ENCODE results near the gene TMEM183A.
"Not testable (repeated sequence)": the region's sequence is repeated elsewhere in the genome, so short reads cannot be mapped to it uniquely, and the experiment has no call there.

The TMEM183A gene

GRCh38 chr1:202974856-202975255, 32.3 kb upstream of the TMEM183A start:
- peaks cover 47% of the 10 kb centered on the region for H3K27me3 Mint-ChIP-seq (ENCODE audit: low read depth)
- no peak overlapping the region for H3K4me3 Mint-ChIP-seq
- DNase-seq (ENCODE audit: low spot score): no peak

GRCh38 chr1:202976633-202977032, 30.5 kb upstream of the TMEM183A start:
- DNase-seq (ENCODE audit: low spot score): no peak
- H3K27ac Mint-ChIP-seq: no peak overlapping the region
- H3K4me1 Mint-ChIP-seq (ENCODE audit: low read depth): no peaks in the 10 kb centered on the region
- H3K36me3 Mint-ChIP-seq (ENCODE audit: low read depth): no peaks in the 10 kb centered on the region
- H3K9me3 Mint-ChIP-seq: no peaks in the 10 kb centered on the region
- no peak overlapping the region for H3K4me3 Mint-ChIP-seq
- H3K27me3 Mint-ChIP-seq (ENCODE audit: low read depth): peaks cover 51% of the 10 kb centered on the region

More at GRCh38 chr1:202974856-202975255, 32.3 kb upstream of the TMEM183A start:
- no peaks in the 10 kb centered on the region for H3K9me3 Mint-ChIP-seq
- no peaks in the 10 kb centered on the region for H3K36me3 Mint-ChIP-seq (ENCODE audit: low read depth)
- H3K4me1 Mint-ChIP-seq (ENCODE audit: low read depth): no peaks in the 10 kb centered on the region
- H3K27ac Mint-ChIP-seq: no peak overlapping the region

GRCh38 chr1:202979459-202979858, 27.7 kb upstream of the TMEM183A start:
- Mint-ChIP-seq H3K27ac (no peak overlapping the region), H3K4me3 (no peak overlapping the region), H3K4me1 (ENCODE audit: low read depth) (no peaks in the 10 kb centered on the region), H3K27me3 (ENCODE audit: low read depth) (peaks cover 39% of the 10 kb centered on the region), H3K36me3 (ENCODE audit: low read depth) (no peaks in the 10 kb centered on the region), H3K9me3 (no peaks in the 10 kb centered on the region)
- DNase-seq (ENCODE audit: low spot score): no peak

- Mint-ChIP-seq H3K4me1 (ENCODE audit: low read depth) (no peaks in the 10 kb centered on the region), H3K36me3 (ENCODE audit: low read depth) (no peaks in the 10 kb centered on the region), H3K27me3 (ENCODE audit: low read depth) (peaks cover 29% of the 10 kb centered on the region), H3K4me3 (no peak overlapping the region), H3K27ac (no peak overlapping the region), H3K9me3 (no peaks in the 10 kb centered on the region)
- DNase-seq (ENCODE audit: low spot score): no peak
Measured at GRCh38 chr1:202981939-202982338, 25.2 kb upstream of the TMEM183A start.

DNA sequence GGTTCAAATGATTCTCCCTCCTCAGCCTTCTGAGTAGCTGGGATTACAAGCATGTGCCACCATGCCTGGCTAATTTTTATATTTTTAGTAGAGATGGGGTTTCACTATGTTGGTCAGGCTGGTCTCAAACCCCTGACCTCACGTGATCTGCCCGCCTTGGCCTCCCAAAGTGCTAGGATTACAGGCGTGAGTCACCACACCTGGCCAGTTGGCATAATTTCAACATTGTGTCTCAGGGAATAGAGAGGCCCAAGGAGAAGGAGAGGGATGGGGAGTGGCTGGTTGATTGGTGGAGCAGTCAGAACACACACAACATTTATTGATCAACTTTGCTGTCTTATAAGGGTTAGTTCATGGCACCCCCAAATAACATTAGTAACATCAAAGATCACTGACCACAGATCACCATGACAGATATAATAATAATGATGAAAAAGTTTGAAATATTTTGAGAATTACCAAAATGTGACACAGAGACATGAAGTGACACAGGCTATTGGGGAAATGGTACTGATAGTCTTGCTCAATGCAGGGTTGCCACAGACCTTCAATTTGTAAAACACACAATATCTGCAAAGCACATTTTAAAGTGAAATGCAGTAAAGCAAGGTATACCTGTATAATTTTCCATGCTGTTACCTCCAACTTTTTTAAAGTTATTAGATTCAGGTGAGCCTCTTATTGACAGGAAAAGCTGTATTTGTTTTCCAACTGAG, 24.3 kb upstream of the TMEM183A start:
- no peaks in the 10 kb centered on the region for H3K36me3 Mint-ChIP-seq (ENCODE audit: low read depth)
- H3K4me1 Mint-ChIP-seq (ENCODE audit: low read depth): no peaks in the 10 kb centered on the region
- H3K27ac Mint-ChIP-seq: no peak overlapping the region
- H3K27me3 Mint-ChIP-seq (ENCODE audit: low read depth): peaks cover 22% of the 10 kb centered on the region
- no peaks in the 10 kb centered on the region for H3K9me3 Mint-ChIP-seq
- no peak for DNase-seq (ENCODE audit: low spot score)
- H3K4me3 Mint-ChIP-seq: no peak overlapping the region

DNA sequence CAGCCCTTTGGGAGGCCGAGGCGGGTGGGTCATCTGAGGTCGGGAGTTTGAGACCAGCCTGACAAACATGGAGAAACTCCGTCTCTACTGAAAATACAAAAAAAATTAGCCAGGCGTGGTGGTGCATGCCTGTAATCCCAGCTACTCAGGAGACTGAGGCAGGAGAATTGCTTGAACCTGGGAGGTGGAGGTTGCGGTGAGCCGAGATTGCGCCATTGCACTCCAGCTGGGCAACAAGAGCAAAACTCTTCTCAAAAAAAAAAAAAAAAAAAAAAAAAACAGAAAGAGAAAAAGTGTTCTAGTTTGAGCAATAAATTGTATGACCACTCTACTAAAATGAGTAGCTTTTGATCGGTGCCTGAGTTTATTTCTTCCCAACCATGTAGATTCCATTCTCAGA, 21.1 kb upstream of the TMEM183A start:
- H3K36me3 Mint-ChIP-seq (ENCODE audit: low read depth); DNase-seq (ENCODE audit: low spot score); H3K27ac Mint-ChIP-seq; H3K4me1 Mint-ChIP-seq (ENCODE audit: low read depth); H3K9me3 Mint-ChIP-seq; H3K4me3 Mint-ChIP-seq: not testable (repeated sequence)
- peaks cover 16% of the 10 kb centered on the region for H3K27me3 Mint-ChIP-seq (ENCODE audit: low read depth)

DNA sequence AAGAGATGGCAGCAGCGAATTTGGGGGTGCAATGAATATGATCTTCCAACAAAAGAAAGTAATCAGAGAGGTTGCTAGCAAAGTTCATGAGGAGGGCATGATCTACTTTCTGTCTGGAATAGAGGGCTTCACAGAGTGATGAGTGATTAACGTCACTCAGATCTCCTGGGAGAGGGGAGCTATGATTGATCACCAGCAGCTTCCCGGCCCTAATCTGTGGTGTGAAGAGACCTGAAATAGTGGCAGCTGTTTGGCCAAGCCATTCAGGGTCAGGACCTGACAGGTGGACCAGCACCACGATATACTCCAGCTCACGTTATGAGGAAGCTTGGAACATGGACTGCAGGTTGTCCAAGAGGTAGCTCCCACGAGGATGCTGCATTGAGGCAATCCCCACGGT, 19.9 kb upstream of the TMEM183A start:
- Mint-ChIP-seq H3K27me3 (ENCODE audit: low read depth) (peaks cover 27% of the 10 kb centered on the region), H3K4me1 (ENCODE audit: low read depth) (no peaks in the 10 kb centered on the region), H3K4me3 (no peak overlapping the region), H3K9me3 (no peaks in the 10 kb centered on the region), H3K27ac (no peak overlapping the region), H3K36me3 (ENCODE audit: low read depth) (no peaks in the 10 kb centered on the region)
- DNase-seq (ENCODE audit: low spot score): no peak

DNA sequence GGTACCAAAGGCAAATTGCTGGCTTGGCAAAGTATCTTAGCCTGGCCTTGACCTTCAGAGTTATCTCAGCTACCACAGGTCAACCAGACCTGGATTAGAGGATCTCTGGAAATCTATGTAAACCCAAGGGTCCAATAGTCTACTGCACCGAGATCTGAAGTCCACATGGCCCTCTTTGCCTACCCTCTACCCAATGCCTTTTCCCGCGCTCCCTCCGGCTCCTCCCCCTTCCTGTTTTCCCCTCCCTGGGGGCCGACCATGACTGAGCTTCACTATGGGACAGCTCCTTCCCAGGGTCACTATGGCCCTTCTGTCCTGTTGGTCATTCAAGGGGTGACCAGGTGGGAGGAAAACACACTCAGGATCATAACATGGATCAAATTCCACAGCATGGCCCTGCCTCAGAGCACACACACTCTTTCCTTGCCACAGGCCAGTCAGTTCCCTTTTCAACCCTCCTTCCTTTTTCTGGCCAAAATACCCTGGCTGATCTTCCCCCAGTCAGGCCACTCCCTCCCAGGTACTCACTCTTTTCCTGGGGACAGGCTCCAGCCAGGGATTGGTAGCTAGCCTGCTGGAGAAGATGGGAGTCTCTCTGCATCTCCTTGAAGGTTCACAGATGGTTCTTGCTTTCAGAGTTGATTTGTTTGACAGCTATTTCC, 19.1 kb upstream of the TMEM183A start:
- H3K4me3 Mint-ChIP-seq: no peak overlapping the region
- no peak for DNase-seq (ENCODE audit: low spot score)
- H3K9me3 Mint-ChIP-seq: no peaks in the 10 kb centered on the region
- H3K27me3 Mint-ChIP-seq (ENCODE audit: low read depth): peaks cover 33% of the 10 kb centered on the region
- H3K36me3 Mint-ChIP-seq (ENCODE audit: low read depth): no peaks in the 10 kb centered on the region
- no peak overlapping the region for H3K27ac Mint-ChIP-seq
- no peaks in the 10 kb centered on the region for H3K4me1 Mint-ChIP-seq (ENCODE audit: low read depth)

GRCh38 chr1:202989879-202990278, 17.3 kb upstream of the TMEM183A start:
- H3K4me1 Mint-ChIP-seq (ENCODE audit: low read depth): peaks cover 3% of the 10 kb centered on the region
- H3K27me3 Mint-ChIP-seq (ENCODE audit: low read depth): peaks cover 44% of the 10 kb centered on the region
- no peaks in the 10 kb centered on the region for H3K9me3 Mint-ChIP-seq
- H3K27ac Mint-ChIP-seq: no peak overlapping the region
- H3K4me3 Mint-ChIP-seq: no peak overlapping the region
- no peaks in the 10 kb centered on the region for H3K36me3 Mint-ChIP-seq (ENCODE audit: low read depth)
- no peak for DNase-seq (ENCODE audit: low spot score)

- H3K36me3 Mint-ChIP-seq (ENCODE audit: low read depth): no peaks in the 10 kb centered on the region
- DNase-seq (ENCODE audit: low spot score): no peak
- peaks cover 3% of the 10 kb centered on the region for H3K4me1 Mint-ChIP-seq (ENCODE audit: low read depth)
- H3K4me3 Mint-ChIP-seq: no peak overlapping the region
- H3K9me3 Mint-ChIP-seq: no peaks in the 10 kb centered on the region
- H3K27ac Mint-ChIP-seq: no peak overlapping the region
- H3K27me3 Mint-ChIP-seq (ENCODE audit: low read depth): peaks cover 56% of the 10 kb centered on the region
Measured at GRCh38 chr1:202991112-202991511, 16.1 kb upstream of the TMEM183A start.

- Mint-ChIP-seq H3K9me3 (no peaks in the 10 kb centered on the region), H3K4me1 (ENCODE audit: low read depth) (peaks cover 13% of the 10 kb centered on the region), H3K27me3 (ENCODE audit: low read depth) (peaks cover 75% of the 10 kb centered on the region), H3K36me3 (ENCODE audit: low read depth) (no peaks in the 10 kb centered on the region), H3K4me3 (no peak overlapping the region), H3K27ac (no peak overlapping the region)
- DNase-seq (ENCODE audit: low spot score): no peak
Measured at GRCh38 chr1:202994756-202995155, 12.4 kb upstream of the TMEM183A start.

GRCh38 chr1:202998836-202999750, 8.1 kb upstream of the TMEM183A start:
- peaks cover 43% of the 10 kb centered on the region for H3K27me3 Mint-ChIP-seq (ENCODE audit: low read depth)
- H3K27ac Mint-ChIP-seq: no peak overlapping the region
- H3K9me3 Mint-ChIP-seq: no peaks in the 10 kb centered on the region
- H3K4me1 Mint-ChIP-seq (ENCODE audit: low read depth): peaks cover 17% of the 10 kb centered on the region
- peak; percentile 41 for DNase-seq (ENCODE audit: low spot score)
- H3K36me3 Mint-ChIP-seq (ENCODE audit: low read depth): no peaks in the 10 kb centered on the region
- H3K4me3 Mint-ChIP-seq: peak overlapping the region; percentile 66

GRCh38 chr1:203000217-203000944, 6.8 kb upstream of the TMEM183A start:
- H3K27me3 Mint-ChIP-seq (ENCODE audit: low read depth): peaks cover 32% of the 10 kb centered on the region

More at GRCh38 chr1:203000217-203000944, 6.8 kb upstream of the TMEM183A start:
- Mint-ChIP-seq H3K9me3 (no peaks in the 10 kb centered on the region), H3K36me3 (ENCODE audit: low read depth) (no peaks in the 10 kb centered on the region), H3K27ac (no peak overlapping the region), H3K4me3 (peak overlapping the region; percentile 66), H3K4me1 (ENCODE audit: low read depth) (peaks cover 13% of the 10 kb centered on the region)
- no peak for DNase-seq (ENCODE audit: low spot score)
